NOMO-1 (cell line): ENCODE data around the gene RBFOX2.
"Not testable (repeated sequence)": the region's sequence is repeated elsewhere in the genome, so short reads cannot be mapped to it uniquely, and the experiment has no call there.

ENCODE experiments used
- DNase-seq, 2 experiments: peaks; one replicate each; lab custom pipeline; 2025; ENCODE audit not compliant: unreplicated experiment in 2 of 2; lab: John Stamatoyannopoulos, UW

The RBFOX2 gene

GRCh38 chr22:36012332-36012731 lies 16.3 kb downstream of the RBFOX2 start:
- no peak for DNase-seq

DNA sequence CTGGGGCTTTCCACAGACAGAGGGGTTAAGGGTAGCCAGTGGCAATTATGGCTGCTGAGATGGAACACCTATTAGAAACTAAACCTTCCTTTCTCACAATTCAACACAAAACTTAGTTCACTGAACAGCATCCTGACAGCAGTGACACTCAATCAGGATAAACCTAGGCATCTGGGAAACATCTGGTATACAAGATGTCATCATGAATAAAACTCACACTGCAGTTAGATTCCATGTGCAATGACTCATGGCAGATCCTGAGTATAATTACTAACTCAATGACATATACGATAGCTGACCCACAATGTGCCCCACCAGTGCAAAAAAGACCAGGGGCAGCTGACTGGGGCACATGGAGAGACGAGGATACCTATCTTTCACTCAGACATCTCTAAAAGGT lies 17.7 kb downstream of the RBFOX2 start:
- no peak for DNase-seq

DNA sequence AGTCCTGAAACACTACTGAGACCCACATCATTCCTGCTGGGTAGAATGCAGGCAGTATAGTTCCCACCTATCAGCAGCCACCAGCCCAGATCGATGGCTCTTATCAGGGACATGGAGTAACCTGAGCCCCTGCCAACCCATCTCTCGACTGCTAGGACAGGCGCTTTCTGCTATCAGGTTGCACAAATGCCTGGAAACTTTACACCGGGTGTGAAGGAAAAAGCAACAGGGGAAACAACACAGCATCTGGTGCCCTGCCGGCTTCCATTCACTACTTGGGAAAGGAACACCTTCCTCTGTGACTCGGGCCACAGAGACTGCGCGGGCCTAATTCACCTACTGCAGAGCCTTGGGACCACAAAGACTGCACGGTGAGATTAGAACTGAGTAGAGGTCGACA lies 18.5 kb downstream of the RBFOX2 start:
- no peak for DNase-seq

DNA sequence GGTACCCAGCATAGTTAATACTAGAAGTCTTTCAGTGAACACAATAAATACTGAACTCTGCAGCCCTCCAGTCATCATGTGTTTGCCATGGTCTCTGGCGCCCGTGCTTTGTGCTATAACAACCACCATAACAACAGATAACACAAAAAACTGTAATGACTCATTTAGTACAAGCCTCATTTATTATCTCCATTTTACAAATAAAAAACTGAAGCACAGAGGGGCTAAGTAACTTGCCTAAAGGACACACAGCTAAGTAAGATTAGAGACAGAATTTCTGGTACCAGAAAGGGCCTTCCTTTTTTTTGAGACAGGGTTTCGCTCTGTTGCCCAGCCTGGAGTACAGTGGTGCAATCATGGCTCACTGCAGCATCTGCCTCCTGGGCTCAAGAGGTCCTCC lies 19.5 kb downstream of the RBFOX2 start:
- no peak for DNase-seq

DNA sequence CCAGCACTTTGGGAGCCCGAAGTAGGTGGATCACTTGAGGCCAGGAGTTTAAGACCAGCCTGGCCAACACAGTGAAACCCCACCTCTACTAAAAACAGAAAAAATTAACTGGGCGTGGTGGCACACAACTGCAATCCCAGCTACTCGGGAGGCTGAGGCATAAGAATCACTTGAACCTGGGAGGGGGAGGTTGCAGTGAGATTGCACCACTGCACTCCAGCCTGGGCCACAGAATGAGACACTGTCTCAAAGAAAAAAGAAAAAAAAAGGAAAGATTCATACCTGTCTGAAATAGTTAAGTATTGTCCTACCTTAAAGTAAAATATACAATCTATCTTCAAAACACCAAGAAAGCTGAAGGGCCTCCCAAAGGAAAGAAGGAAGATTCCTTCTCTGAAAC lies 20.1 kb downstream of the RBFOX2 start:
- no peak for DNase-seq

GRCh38 chr22:36008131-36008530 lies 20.5 kb downstream of the RBFOX2 start:
- no peak for DNase-seq

DNA sequence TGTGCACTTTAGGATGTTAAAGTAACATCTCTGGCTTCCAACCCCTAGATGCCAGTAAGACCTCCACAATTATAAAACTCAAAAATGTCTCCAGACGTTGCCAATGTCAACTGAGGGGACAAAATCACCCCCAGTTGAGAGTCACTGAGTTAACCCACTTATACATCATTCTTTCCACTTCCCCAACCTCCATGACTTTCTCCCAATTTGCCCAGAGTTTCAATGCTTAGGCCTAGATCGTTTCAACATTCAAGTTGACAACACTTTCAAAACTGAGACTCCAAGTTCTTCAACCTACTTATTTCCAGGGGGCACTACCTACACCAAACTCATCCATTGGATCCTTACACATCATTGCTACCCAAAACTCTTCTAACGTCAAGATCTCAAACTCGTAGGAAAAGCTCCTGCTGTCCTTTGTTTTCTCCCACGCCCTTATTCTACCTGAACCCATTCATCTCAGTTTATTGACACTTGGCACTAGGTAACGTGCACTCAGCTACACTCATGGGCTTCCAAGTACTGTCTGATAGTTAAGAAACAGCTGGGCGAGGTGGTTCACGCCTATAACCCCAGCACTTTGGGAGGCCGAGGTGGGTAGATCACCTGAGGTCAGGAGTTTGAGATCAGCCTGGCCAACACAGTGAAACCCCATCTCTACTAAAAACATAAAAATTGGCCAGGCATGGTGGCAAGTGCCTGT lies 24.5 kb downstream of the RBFOX2 start:
- no peak for DNase-seq

- DNase-seq: no peak
These were observed 25.8 kb downstream of the RBFOX2 start for GRCh38 chr22:36002718-36003260.

GRCh38 chr22:36002084-36002483 lies 26.5 kb downstream of the RBFOX2 start:
- no peak for DNase-seq

- DNase-seq: no peak
These were observed 29.9 kb downstream of the RBFOX2 start for GRCh38 chr22:35998748-35999147.

GRCh38 chr22:35997438-35997837 lies 31.2 kb downstream of the RBFOX2 start:
- no peak for DNase-seq

DNA sequence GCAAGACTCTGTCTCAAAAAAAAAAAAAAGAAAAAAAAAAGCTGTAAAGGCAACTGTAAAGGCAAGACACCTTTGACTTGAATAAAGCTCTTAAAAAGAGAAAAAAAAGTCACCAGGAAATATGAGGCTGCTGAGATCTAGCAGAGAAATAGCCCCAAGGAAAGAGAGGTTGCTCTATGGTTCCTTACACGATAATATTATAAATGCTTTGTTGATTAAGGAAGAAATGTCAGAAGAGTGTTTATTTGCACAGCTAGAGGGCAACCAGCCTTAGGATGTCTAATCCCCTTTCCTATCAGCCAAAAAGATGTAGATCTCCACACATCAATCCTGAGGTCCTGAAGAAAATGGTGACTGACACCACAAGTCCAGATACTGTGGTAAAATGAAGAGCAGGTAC lies 32.0 kb downstream of the RBFOX2 start:
- no peak for DNase-seq

- DNase-seq: no peak
These were observed 32.9 kb downstream of the RBFOX2 start for GRCh38 chr22:35995772-35996171.

DNA sequence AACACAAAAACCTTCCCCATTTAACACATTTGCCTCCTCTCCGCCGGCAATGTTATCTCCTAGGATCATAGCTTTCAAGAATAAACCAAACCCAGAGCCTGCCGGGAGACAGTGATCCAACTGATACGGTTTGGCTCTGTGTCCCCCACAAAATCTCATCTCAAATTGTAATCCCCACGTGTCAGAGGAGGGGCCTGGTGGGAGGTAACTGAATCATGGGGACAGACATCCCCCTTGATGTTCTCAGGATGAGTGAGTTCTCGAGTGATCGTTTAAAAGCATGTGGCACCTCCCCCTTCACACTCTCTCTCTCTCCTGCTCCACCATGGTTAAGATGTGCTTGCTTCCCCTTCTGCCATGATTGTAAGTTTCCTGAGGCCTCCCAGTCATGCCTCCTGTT lies 33.3 kb downstream of the RBFOX2 start:
- DNase-seq: no peak

DNA sequence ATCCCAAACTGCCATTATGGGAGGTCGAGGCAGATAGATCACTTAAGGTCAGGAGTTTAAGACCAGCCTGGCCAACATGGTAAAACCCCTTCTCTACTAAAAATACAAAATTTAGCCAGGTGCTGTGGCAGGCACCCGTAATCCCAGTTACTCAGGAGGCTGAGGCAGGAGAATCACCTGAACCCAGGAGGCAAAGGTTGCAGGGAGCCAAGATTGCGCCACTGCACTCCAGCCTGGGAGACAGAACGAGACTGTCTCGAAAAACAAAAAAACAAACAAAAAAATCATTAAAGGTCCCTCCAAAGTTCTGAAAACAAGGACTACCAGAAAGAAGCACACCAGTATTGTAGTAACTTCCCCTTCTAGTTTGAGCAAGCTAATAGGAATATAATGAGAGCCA lies 34.9 kb downstream of the RBFOX2 start:
- DNase-seq: not testable (repeated sequence)

GRCh38 chr22:35993048-35993714 lies 35.4 kb downstream of the RBFOX2 start:
- no peak for DNase-seq

DNA sequence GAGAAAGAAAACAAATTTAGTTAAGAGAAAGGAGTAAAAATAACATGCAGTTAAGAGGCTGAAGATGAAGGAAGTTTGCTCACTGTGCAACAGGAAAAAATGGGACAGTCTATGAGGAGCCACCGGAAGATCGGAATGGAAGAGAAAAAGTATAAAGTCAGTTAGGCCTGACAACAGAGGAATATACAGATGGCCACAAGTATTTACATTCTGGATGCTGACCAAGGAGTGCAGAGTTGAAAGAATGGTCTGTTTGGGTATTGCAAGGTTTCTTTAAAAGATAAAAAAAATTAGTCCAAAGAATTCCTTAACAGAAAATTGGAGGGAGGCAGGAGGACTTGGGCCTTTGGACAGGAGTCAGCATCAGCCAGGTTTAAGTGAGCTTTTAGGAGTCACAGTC lies 37.5 kb downstream of the RBFOX2 start:
- no peak for DNase-seq

GRCh38 chr22:35988030-35988429 lies 40.6 kb downstream of the RBFOX2 start:
- DNase-seq: no peak

DNA sequence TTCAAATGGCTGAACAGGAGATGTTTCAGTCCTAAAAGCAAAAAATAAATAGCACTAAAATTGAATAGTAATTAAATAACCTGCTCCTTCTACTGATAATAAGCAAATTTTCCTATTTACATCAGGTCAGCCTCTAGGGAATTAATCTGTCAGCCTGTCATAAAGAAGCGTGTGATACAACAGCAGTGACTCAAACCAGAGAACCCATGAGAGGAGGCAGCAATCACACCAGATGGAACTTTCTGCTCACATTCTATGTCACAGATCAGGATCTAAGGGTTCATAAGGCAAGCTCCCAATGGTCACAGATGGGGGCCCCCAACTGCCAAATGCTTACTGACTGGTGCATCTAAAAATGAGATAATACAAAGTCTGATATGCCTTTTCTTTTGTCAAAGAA lies 41.1 kb downstream of the RBFOX2 start:
- no peak for DNase-seq

- no peak for DNase-seq
These were observed 42.5 kb downstream of the RBFOX2 start for GRCh38 chr22:35986088-35986487.

- no peak for DNase-seq
These were observed 43.3 kb downstream of the RBFOX2 start for GRCh38 chr22:35985371-35985770.
